ENCODE results near the gene ABR.

Gene ABR

DNA sequence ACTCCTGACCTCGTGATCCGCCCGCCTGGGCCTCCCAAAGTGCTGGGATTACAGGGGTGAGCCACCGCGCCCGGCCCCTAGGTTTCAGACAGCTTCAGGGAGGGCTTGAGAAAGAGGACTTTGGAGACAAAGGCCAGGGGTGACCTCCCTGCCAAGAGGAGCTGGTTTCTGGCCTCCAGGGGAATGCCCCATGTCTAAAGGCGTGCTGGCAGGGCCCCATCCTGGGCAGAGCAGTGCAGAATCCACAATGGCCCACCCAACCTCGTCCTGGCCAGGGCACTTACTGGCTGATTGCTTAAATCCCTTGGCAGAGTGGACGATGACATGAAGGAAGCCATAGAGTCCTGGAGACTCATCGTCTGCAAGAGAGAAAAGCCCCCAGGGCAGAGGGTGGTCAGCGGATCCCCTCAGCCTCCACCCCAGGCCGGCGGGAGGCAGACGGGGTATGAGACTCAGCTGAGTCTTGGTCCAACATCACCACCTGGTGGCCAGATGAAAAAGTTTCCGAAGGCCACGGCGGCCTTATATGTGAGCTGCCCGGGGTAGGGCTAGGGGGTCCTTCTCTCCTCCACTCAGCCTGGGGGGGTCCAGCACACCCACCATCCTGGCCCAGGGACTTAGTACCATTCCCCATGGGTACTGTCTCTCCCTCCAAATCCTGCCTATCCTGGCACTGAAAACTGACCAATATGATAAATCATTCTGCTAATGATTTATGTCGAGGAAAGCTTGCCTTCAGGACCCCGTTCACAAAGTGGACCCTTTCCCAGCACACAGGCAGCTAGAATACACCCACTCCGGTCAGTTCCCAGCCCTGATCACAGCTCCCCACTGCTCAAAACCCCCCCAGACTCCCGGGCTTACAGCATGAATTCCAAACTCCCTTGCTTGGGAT, 123.8 kb downstream of the ABR start:
- TF ChIP-seq, protein P1, sequence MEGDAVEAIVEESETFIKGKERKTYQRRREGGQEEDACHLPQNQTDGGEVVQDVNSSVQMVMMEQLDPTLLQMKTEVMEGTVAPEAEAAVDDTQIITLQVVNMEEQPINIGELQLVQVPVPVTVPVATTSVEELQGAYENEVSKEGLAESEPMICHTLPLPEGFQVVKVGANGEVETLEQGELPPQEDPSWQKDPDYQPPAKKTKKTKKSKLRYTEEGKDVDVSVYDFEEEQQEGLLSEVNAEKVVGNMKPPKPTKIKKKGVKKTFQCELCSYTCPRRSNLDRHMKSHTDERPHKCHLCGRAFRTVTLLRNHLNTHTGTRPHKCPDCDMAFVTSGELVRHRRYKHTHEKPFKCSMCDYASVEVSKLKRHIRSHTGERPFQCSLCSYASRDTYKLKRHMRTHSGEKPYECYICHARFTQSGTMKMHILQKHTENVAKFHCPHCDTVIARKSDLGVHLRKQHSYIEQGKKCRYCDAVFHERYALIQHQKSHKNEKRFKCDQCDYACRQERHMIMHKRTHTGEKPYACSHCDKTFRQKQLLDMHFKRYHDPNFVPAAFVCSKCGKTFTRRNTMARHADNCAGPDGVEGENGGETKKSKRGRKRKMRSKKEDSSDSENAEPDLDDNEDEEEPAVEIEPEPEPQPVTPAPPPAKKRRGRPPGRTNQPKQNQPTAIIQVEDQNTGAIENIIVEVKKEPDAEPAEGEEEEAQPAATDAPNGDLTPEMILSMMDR (IDR thresholded peaks at IDR 0.05; ENCODE audit: control insufficient read depth, extremely low read depth, insufficient read depth) = peak; percentile 72
- H3K4me3 ChIP-seq (ENCODE audit: low read depth, low read length) = no peak overlapping the region
- DNase-seq (ENCODE audit: low read depth) = no peak

DNA sequence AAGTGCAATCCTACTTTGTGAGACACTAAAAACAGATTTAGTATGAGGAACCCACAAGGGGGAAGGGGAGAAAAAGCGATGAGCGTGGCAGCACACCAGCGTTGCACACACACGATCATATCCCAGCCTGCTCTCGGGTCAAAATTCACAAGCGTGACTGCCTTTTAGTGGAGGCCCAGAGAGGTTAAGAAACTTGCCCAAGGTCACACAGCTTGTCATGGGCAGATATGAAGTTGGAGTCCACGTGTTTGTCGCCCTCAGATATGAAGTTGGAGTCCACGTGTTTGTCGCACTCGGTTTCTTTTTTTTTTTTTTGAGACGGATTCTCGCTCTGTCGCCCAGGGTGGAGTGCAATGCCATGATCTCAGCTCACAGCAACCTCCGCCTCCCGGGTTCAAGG, 124.5 kb downstream of the ABR start:
- no peak overlapping the region for H3K4me3 ChIP-seq (ENCODE audit: low read depth, low read length)
- no peak for DNase-seq (ENCODE audit: low read depth)
- TF ChIP-seq, protein P1 (IDR thresholded peaks at IDR 0.05; ENCODE audit: control insufficient read depth, extremely low read depth, insufficient read depth) = no peak

DNA sequence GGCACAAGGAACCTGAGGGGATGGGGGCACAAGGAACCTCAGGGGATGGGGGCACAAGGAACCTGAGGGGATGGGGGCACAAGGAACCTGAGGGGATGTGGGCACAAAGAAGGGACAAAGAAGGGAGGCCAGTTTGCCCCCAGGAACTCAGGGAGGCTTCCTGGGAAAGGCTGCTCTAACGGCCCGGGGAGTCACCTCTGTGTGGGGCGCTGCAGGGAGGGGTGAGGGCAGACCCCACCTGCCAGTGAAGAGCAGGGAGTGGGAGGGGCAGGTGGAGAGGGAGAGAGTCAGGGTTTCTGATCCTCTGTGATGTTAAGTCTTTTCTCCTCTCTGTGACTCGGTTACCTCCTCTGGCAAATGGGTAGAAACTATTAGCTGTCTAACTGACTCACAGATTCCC, 125.1 kb downstream of the ABR start:
- no peak for DNase-seq (ENCODE audit: low read depth)
- H3K4me3 ChIP-seq (ENCODE audit: low read depth, low read length) = no peak overlapping the region
- TF ChIP-seq, protein P1 (IDR thresholded peaks at IDR 0.05; ENCODE audit: control insufficient read depth, extremely low read depth, insufficient read depth) = no peak

DNA sequence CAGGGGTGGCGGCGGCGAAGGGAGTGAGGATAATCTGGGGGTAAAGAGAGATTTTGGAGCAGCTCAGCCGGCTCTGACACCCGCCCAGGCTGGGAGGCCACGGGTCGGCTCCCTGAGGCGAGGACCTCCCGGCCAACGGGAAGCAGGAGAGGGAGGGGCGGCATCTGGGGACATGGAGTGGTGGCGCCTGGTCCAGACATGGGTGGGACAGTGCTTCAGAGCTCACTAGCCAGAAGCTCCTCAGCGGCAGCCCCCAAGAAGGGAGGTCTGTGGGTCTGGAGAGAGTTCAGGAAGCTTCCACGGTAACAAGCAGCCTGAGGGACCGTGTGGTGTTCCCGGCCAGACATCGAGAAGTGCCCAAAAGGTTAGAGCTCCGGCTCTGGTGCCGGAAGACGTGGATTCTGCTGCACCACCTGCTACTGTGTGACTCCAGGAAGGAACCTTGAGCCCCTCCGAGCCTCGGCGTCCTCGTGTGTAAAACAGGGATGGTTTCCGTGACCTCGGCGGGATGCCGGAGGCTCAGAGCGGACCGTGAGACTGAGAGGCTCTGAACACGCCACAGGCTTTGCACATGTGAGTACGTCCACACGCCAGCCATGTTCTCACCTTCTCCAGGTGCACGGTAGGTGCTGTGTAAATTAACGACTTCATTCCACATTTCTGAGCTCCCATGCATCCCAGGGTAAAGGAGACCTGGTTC, 126.0 kb downstream of the ABR start:
- H3K4me3 ChIP-seq (ENCODE audit: low read depth, low read length) = no peak overlapping the region
- TF ChIP-seq, protein P1 (IDR thresholded peaks at IDR 0.05; ENCODE audit: control insufficient read depth, extremely low read depth, insufficient read depth) = no peak
- no peak for DNase-seq (ENCODE audit: low read depth)

DNA sequence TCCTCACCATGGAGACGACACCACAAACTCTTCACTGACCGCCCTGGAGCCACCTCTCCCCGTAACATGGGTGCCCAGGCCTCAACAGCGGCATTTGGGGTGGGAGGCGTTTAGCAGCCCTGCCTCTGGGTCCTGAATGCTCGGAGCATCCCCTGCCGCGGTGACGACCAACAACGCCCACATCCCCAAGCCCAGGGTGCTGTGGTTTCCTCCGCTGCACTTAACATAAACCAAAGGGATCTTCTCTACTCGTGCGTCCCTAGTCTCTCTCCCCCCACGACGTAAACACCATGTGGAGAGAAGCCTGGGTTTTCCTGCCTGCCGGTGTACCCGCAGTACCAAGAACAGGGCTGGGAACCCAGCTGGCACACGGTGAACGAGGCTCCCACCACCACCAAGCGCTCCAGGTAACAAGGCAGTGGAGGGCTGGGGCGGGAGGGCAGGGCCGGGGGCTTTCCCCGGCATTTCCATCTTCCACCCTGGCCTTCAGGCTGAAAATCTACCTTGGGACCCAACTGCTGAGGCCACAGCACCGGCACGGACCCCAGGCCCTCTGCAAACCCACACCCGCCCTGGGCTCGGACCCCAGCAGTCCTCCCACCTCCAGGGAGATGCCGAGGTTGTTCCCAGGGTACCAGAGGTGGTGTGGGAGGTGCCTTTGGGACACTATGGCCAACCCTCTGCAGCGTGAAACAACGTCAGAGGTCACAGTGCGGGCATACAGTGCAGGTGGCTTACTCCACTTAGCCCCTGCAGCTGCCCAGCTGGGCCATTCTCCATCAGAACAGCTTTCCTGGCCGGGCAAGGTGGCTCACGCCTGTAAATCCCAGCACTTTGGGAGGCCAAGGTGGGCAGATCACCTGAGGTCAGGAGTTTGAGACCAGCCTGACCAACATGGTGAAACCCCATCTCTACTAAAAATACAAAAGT, 128.5 kb downstream of the ABR start:
- H3K4me3 ChIP-seq (ENCODE audit: low read depth, low read length) = no peak overlapping the region
- no peak for DNase-seq (ENCODE audit: low read depth)
- TF ChIP-seq, protein P1 (IDR thresholded peaks at IDR 0.05; ENCODE audit: control insufficient read depth, extremely low read depth, insufficient read depth) = no peak

DNA sequence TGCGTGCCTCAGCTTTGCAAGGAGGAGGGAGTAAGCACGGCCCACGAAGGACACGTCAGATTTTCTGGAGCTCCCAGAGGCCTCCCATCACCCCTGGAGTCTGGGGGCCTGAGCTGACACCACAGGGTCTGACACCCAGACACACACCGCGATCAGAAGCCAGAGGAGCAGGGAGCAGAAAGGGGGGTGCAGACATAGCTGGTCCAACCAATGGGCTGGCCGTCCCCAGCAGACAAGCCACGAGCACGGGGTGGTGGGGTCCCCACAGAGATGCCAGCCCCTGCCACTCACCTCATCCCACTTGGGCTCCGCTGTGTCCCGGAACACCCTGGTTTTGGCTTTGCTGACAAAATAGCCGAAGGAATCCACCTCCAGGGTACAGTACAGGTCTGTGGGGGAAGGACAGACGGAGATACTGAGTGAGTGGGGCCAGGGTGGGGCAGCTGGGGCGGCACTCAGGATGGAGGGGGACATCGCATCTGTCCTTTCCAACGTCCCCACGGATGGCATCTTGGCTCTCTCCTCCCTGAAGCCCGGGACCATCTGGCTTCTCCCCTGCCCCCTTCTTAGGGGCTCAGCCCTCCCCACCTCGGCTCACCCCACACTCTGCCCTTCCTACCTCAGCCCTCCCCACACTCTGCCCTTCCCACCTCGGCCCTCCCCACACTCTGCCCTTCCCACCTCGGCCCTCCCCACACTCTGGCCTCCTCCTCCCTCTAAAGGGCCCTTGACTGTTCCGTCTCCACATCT, 129.4 kb downstream of the ABR start:
- TF ChIP-seq, protein P1 (IDR thresholded peaks at IDR 0.05; ENCODE audit: control insufficient read depth, extremely low read depth, insufficient read depth) = no peak
- H3K4me3 ChIP-seq (ENCODE audit: low read depth, low read length) = no peak overlapping the region
- no peak for DNase-seq (ENCODE audit: low read depth)

Data from LNCaP clone FGC (cell line).